NAMALWA (cell line): Measurements from ENCODE around the gene AQP4.

Source experiments
- DNase-seq: peaks from one replicate; pipeline ENCODE4 v3.0.0-alpha.2; 2015; ENCODE audit warnings: low spot score

The AQP4 gene

GRCh38 chr18:26839609-26840008, 25.9 kb downstream of the AQP4 start:
- no peak for DNase-seq

DNA sequence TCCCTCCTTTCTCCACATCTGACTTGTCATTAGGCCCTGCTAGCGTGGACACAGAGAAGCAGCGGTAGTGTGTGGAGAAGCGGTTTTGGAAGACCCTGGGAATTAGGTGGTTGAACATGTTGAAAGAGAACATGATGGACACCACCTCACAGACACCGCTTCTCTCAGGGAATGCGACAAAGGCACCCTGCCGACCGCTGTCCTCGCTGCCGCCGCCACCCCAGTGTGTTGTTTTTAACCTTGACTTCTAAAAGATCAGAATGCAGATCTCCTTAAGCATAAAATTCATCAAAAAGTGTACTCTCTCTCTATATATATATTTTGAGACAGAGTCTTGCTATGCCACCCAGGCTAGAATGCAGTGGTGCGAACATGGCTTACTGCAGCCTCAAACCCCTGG, 33.2 kb downstream of the AQP4 start:
- no peak for DNase-seq

- DNase-seq, result no peak
Measured at GRCh38 chr18:26827581-26827980, 37.9 kb downstream of the AQP4 start.

DNA sequence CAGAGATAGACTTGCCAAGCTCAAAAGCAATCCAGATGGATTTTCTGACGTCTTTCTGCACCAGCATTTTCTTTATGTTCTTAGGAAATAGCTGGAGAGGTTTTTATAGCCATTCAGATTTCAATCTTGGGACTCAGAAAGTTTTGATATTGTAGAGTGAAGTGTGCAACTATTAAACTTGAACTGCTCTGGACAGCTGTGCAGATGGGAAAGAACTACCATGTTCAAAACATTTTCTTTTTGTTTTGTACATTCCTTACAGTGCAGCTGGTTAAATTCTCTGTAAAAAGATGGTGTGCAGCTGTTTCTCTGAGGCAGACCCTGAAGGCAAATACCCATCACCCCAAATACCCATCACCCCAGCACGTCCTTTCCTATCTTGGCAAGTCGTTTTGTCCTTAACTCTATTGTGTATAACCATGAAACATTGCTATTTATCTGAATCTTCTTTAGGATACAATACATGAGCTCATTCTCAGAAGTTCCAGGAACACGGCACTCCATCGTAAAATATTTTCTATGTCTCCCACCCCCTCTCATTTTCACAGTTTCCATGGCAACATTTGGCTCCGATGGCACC, 38.8 kb downstream of the AQP4 start:
- DNase-seq, result no peak

DNA sequence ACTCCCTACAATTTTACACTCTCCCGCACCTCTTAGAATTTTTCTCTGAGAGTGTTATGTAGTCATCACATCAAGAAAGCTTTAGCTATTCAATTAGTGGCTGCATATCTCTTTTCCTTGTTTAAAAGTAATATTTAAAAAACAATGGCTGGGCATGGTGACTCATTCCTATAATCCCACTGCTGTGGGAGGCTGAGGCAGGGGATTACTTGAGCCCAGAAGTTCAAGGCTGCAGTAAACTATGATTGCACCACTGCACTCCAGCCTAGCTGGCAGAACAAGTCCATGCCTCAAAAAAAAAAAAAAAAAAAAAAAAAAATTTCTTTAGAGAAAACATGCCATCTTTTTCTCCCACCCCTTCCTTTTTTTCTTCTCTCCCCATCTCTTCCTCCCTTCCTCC, 44.3 kb downstream of the AQP4 start:
- DNase-seq, result no peak

DNA sequence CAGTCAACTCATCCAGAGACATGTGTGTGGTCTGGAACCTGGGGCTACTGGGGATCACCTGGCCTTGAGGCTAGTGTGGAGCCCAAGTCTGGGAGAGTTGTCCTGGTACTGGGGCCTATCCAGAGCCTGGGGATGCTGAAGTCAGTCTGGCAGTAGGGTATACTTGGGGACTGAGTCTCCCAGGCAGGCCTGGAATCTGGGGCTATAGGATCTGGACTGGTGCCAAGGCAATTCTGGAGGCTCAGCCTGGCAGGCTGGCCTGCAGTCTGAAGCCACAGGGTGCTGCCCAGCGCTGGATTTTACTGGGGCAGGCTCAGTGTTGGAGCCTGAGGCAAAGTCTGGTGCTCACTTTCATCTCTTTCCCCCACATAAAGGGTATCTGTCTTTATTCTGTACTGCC, 46.5 kb downstream of the AQP4 start:
- no peak for DNase-seq

DNA sequence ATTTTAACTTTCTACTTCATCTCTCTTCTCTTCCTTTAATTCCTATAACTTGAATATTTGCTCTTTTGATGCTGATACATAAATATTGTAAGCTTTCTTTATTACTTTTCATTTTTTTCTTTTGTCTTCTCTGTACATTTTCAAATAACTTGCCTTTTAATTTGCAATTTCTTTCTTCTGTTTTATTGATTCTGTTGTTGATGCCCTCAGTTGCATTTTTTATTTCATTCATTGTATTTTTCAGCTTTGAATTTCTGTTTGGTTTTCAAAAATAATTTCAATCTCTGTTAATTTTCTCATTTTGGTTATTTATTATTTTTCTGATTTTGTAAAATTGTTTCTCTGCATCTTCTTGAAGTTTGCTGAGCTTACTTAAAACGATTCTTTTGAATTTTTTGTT, 47.0 kb downstream of the AQP4 start:
- no peak for DNase-seq

- peak; percentile 57 for DNase-seq
Measured at GRCh38 chr18:26813043-26813442, 52.5 kb downstream of the AQP4 start.

GRCh38 chr18:26812462-26812861, 53.0 kb downstream of the AQP4 start:
- no peak for DNase-seq

GRCh38 chr18:26809346-26809745, 56.2 kb downstream of the AQP4 start:
- DNase-seq, result no peak

DNA sequence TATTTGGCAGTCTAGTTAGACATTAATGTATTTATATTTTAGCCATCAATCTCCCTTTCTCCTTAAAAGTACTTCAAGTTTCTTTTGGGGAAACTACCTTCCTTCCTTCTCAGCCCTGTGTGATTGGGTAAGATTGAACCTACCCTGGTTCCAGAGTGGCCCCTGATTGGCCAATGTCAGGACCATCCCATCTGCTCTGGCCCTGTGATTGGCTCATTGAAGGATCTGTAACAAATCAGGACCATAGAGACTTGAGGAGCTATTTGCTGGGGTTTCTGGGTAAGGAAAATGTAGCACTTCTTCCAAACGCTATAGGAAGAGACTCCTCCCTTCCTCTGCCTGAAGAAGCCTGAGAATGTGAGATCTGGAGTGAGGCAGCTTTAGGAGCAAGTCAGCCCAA, 59.3 kb downstream of the AQP4 start:
- DNase-seq, result peak; percentile 28

GRCh38 chr18:26804519-26804918, 61.0 kb downstream of the AQP4 start:
- peak; percentile 24 for DNase-seq

DNA sequence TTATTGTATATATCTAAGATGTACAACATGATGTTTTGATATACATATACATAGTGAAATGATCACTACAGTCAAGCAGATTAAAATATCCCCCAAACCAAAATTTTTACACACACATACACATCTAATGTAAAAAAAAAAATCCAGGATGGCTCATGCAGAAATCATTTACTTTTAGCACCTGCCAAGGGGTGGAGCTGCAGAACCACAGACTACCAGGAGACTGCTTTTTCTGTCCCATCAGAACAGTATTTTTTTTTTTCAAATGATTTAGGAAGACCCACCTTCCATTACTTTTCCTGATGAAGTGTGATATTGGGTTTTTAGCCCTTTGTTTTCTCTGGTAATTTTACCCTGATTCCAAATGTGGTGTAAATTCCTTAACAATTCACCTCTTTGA, 61.9 kb downstream of the AQP4 start:
- peak; percentile 21 for DNase-seq

DNA sequence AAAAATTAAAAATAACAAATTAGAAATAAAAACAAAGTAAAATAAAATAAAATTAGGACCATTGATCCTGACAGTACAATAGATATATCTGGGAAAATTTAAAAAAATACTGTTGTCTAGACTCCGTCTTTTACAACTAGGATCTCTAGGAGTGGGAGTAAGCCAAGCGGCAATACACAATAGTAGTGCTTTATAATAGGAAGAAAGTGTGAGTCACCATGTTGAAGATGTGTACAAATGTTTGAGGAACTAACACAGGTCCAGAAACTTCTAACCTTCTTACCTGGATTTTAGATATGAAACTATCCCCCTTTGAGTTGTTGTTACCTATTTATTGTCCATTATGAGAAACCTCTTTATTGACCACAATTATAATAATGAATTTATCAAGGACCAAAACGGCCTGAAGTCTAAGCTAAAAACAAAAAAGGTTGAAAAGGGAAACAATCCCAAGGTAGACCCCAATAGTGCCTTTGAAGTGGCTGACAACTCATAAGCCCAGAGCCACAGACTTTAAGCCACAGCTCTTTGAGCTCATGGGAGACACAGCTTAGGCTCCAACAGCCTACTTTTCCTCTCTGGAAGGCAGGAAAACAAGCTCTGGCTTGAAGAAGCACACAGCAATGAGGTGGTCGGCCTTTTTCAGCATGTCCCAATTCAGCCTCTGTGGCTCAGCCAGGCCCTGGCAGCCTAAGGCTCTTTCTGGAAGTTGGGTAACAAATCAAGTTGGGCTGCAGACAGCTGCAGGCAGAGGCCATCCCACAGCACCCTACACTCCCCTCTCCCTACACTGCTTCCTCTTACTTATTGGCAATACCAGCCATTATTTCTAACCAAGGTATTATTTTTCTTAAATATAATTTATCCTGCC, 62.9 kb downstream of the AQP4 start:
- no peak for DNase-seq
